Measurements from ENCODE around the gene NEDD4L. TPM values are rescaled to one million over a fixed set of nuclear protein-coding genes. Genes with fewer than 3 reads are reported as not detected.
A peak's percentile ranks its signal among the peaks of the same experiment; 100 is the strongest.

The NEDD4L gene
- total RNA-seq, 4 donors from 2014 or later, result 44.0 to 104 (median 59.6) TPM

DNA sequence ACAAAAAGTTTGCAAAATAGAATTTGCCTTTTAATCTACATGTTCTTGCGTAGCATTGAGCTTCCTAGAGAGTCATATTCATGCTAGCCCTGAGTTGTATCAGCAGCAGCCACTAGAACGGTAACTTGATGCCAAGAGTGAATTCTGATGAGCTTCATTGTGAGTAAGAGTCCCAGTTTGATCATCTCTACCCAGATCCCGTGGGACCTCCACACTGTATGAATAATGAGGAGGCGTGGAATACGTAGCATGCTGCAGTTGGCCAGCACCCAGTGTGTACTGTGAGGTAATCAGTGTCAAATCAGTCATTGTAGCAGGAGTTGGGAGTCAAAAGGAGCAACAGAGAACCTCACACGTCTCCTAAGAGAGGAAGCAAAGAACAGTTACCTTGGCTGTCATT lies 197.9 kb downstream of the NEDD4L start:
- Histone ChIP-seq H3K27me3 (no peaks in the 10 kb centered on the region), H3K9me3 (no peaks in the 10 kb centered on the region), H3K36me3 (no peaks in the 10 kb centered on the region), H3K27ac (no peak overlapping the region), H3K4me3 (no peak overlapping the region), H3K4me1 (peaks cover under 1% of the 10 kb centered on the region)
- no peak for TF ChIP-seq POLR2AphosphoS5 (IDR thresholded peaks at IDR 0.05)
- no peak for DNase-seq (ENCODE audit: low spot score in 2 of 2)
- WGBS, result 47% methylated on average over 6 of the region's 6 CpGs

- Histone ChIP-seq H3K27me3 (no peaks in the 10 kb centered on the region), H3K9me3 (no peaks in the 10 kb centered on the region), H3K36me3 (no peaks in the 10 kb centered on the region), H3K27ac (no peak overlapping the region), H3K4me1 (peaks cover 6% of the 10 kb centered on the region), H3K4me3 (no peak overlapping the region)
- no peak for DNase-seq (ENCODE audit: low spot score in 2 of 2)
- 95% methylated on average over 12 of the region's 12 CpGs for WGBS
- TF ChIP-seq POLR2AphosphoS5 (IDR thresholded peaks at IDR 0.05) (no peak), CTCF (IDR thresholded peaks at IDR 0.05) (no peak), EP300 (IDR thresholded peaks at IDR 0.05) (no peak), POLR2A (IDR thresholded peaks at IDR 0.05) (no peak)
Measured at GRCh38 chr18:58242435-58242834, 198.4 kb downstream of the NEDD4L start.

DNA sequence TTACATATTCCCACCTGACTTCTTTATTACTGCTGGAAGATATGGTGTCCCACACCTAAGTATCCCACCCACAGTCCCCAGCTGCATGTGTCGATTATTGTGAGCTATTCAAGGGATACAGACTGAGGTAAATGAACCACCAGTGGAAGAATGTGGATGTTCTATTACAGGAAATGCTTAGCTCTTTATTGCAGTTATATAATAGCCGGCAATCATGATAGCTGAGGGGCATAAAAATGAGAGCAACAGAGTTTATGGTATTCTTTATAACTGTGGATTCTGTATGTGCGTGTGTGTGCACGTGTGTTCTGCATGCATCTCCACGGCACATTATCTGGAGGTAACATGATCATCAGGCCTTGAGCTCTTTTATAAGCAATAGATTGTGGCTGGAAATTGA lies 198.9 kb downstream of the NEDD4L start:
- H3K4me1 ChIP-seq, result peaks cover 11% of the 10 kb centered on the region
- 75% methylated on average over 5 of the region's 5 CpGs for WGBS
- H3K9me3 ChIP-seq, result no peaks in the 10 kb centered on the region
- H3K36me3 ChIP-seq, result no peaks in the 10 kb centered on the region
- H3K27me3 ChIP-seq, result no peaks in the 10 kb centered on the region
- DNase-seq (ENCODE audit: low spot score in 2 of 2), result no peak
- H3K27ac ChIP-seq, result no peak overlapping the region
- H3K4me3 ChIP-seq, result no peak overlapping the region
- TF ChIP-seq EP300 (IDR thresholded peaks at IDR 0.05) (no peak), POLR2A (IDR thresholded peaks at IDR 0.05) (no peak), POLR2AphosphoS5 (IDR thresholded peaks at IDR 0.05) (no peak), CTCF (IDR thresholded peaks at IDR 0.05) (no peak)

GRCh38 chr18:58243401-58243800 lies 199.4 kb downstream of the NEDD4L start:
- H3K27ac ChIP-seq, result no peak overlapping the region
- DNase-seq (ENCODE audit: low spot score in 2 of 2), result peak in 1 of 2 donors; percentile 21
- WGBS, result 92% methylated on average over 5 of the region's 5 CpGs

DNA sequence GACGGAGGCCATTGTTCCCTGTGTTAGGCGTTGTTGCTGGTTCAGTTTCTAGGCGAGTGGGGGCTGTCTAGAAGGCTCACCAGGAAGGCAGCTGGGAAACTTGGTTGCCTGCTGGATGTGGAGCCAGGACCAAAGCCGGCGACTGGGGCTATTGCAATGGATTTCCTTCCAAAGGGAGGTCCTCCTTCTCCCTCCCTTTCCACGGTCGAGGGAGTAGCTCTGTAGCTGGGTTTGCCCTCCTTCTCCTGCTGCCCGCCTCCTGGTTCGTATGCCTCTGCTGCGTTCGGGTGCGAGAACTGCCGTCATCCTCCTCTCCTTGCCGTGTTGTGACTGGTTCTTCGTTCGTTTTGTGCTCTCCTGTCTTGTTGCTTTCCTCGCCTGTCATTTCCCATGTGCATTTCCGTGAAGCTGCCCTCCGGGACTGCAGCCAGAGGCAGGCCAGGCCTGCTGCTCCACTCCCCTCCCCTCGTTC lies 203.4 kb downstream of the NEDD4L start:
- WGBS, result 10% methylated on average over 19 of the region's 20 CpGs
- no peaks in the 10 kb centered on the region for H3K9me3 ChIP-seq
- no peaks in the 10 kb centered on the region for H3K27me3 ChIP-seq
- TF ChIP-seq POLR2A (IDR thresholded peaks at IDR 0.05), result no peak
- TF ChIP-seq EP300 (IDR thresholded peaks at IDR 0.05), result no peak
- no peak for TF ChIP-seq POLR2AphosphoS5 (IDR thresholded peaks at IDR 0.05)
- TF ChIP-seq CTCF (IDR thresholded peaks at IDR 0.05), result no peak
- no peak for DNase-seq (ENCODE audit: low spot score in 2 of 2)
- H3K36me3 ChIP-seq, result no peaks in the 10 kb centered on the region
- peaks cover 11% of the 10 kb centered on the region for H3K4me1 ChIP-seq
- H3K27ac ChIP-seq, result peak overlapping the region; percentile 18
- peak overlapping the region; percentile 37 for H3K4me3 ChIP-seq

More at GRCh38 chr18:58243401-58243800, 199.4 kb downstream of the NEDD4L start:
- H3K27me3 ChIP-seq, result no peaks in the 10 kb centered on the region
- H3K36me3 ChIP-seq, result no peaks in the 10 kb centered on the region
- H3K9me3 ChIP-seq, result no peaks in the 10 kb centered on the region
- H3K4me1 ChIP-seq, result peaks cover 11% of the 10 kb centered on the region
- no peak overlapping the region for H3K4me3 ChIP-seq
- no peak for TF ChIP-seq POLR2A (IDR thresholded peaks at IDR 0.05)
- TF ChIP-seq CTCF (IDR thresholded peaks at IDR 0.05), result no peak
- no peak for TF ChIP-seq POLR2AphosphoS5 (IDR thresholded peaks at IDR 0.05)
- TF ChIP-seq EP300 (IDR thresholded peaks at IDR 0.05), result no peak

DNA sequence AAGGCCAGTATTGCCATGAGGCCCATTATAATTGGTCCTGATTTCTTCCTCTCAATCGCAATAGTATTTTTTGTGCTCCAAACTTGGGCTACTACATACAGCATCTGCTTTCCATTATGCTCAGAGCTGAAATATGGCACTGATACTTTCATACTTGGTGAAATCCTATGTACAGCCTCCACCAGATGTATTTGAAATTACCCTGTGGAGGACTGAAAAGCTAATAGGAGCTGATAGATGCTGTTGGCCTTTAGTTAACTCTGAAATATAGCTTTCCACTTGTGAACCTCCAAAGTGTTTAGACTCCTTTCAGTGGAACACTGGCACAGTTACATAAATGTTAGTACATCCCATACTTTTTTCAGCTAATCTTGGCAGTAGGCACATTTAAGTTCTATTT lies 205.7 kb downstream of the NEDD4L start:
- Histone ChIP-seq H3K27me3 (no peaks in the 10 kb centered on the region), H3K4me1 (peaks cover 11% of the 10 kb centered on the region), H3K36me3 (no peaks in the 10 kb centered on the region), H3K27ac (no peak overlapping the region), H3K4me3 (no peak overlapping the region), H3K9me3 (no peaks in the 10 kb centered on the region)
- TF ChIP-seq POLR2AphosphoS5 (IDR thresholded peaks at IDR 0.05), result no peak
- TF ChIP-seq CTCF (IDR thresholded peaks at IDR 0.05), result no peak
- no peak for TF ChIP-seq EP300 (IDR thresholded peaks at IDR 0.05)
- no peak for TF ChIP-seq POLR2A (IDR thresholded peaks at IDR 0.05)
- 70% methylated on average over 1 of the region's 1 CpG for WGBS
- no peak for DNase-seq (ENCODE audit: low spot score in 2 of 2)
